HFF-Myc (cell line): ENCODE data around the gene LHX2.

Experiments
- DNase-seq: peaks from one replicate; pipeline ENCODE4 v3.0.0-alpha.2; 2011; ENCODE audit warnings: low read depth; ENCODE audit errors: extremely low read depth
- H3K4me3 ChIP-seq: replicated peaks from 2 replicates; pipeline ENCODE4 v1.5.1; 2011; ENCODE audit warnings: low read depth, mild to moderate bottlenecking, control low read depth, low read length
- TF ChIP-seq, protein P1 (sequence below): IDR thresholded peaks from 2 replicates; pipeline ENCODE4 v1.5.1; 2012; ENCODE audit warnings: mild to moderate bottlenecking, low read depth, low read length, control low read depth; ENCODE audit errors: missing control alignments

Gene LHX2

DNA sequence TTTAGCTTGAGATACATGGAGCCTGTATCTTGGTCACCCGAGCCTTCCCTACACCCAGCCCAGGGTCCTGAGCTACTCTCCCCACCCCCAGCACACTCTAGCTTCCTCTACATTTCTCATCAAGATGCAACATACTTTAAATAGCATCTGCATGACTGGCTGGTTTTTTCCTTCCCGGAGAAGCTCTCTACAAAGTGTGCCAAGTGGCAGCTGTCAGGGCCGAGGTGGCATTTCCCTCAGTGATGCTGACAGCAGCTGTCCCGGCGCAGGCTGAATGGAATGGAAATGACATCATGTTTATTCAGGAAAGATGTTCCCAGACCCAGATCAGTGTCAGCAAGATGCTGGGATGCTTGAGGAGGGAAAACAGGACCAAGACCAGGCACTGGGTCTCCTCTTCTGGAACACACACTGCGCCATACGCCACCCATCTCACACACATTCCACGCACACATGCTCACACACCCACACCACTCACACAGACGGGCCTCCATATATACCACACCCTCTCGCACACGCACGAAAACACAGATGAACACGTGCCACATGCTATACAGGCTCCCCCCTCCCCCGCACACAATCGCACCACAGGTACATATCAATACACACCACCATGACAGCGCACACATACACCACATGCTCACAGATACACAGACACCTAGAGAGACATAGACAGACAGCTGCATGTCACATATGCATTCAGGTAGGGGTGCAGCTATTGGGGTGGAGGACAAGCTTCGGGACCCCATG is 67.8 kb downstream of the LHX2 start:
- TF ChIP-seq, protein P1, sequence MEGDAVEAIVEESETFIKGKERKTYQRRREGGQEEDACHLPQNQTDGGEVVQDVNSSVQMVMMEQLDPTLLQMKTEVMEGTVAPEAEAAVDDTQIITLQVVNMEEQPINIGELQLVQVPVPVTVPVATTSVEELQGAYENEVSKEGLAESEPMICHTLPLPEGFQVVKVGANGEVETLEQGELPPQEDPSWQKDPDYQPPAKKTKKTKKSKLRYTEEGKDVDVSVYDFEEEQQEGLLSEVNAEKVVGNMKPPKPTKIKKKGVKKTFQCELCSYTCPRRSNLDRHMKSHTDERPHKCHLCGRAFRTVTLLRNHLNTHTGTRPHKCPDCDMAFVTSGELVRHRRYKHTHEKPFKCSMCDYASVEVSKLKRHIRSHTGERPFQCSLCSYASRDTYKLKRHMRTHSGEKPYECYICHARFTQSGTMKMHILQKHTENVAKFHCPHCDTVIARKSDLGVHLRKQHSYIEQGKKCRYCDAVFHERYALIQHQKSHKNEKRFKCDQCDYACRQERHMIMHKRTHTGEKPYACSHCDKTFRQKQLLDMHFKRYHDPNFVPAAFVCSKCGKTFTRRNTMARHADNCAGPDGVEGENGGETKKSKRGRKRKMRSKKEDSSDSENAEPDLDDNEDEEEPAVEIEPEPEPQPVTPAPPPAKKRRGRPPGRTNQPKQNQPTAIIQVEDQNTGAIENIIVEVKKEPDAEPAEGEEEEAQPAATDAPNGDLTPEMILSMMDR: no peak
- no peak overlapping the region for H3K4me3 ChIP-seq
- peak; percentile 38 for DNase-seq

- TF ChIP-seq, protein P1: no peak
- no peak for DNase-seq
- H3K4me3 ChIP-seq: no peak overlapping the region
Observed at GRCh38 chr9:124082622-124083021, 71.1 kb downstream of the LHX2 start.
